GF-D8 (cell line): ENCODE data around the gene COL1A2.

Source experiments
- DNase-seq: peaks from one replicate; lab custom pipeline; 2025; lab: John Stamatoyannopoulos, UW

The COL1A2 gene

DNA sequence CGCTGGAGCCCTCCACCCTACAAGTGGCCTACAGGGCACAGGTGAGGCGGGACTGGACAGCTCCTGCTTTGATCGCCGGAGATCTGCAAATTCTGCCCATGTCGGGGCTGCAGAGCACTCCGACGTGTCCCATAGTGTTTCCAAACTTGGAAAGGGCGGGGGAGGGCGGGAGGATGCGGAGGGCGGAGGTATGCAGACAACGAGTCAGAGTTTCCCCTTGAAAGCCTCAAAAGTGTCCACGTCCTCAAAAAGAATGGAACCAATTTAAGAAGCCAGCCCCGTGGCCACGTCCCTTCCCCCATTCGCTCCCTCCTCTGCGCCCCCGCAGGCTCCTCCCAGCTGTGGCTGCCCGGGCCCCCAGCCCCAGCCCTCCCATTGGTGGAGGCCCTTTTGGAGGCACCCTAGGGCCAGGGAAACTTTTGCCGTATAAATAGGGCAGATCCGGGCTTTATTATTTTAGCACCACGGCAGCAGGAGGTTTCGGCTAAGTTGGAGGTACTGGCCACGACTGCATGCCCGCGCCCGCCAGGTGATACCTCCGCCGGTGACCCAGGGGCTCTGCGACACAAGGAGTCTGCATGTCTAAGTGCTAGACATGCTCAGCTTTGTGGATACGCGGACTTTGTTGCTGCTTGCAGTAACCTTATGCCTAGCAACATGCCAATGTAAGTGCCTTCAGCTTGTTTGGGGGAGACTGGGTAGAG is at the start of gene COL1A2:
Gene COL1A2 (plus strand): TSS at position 459 of the 704 bp plus-strand sequence. CDS start 137 bp downstream, at position 596.
- no peak for DNase-seq

DNA sequence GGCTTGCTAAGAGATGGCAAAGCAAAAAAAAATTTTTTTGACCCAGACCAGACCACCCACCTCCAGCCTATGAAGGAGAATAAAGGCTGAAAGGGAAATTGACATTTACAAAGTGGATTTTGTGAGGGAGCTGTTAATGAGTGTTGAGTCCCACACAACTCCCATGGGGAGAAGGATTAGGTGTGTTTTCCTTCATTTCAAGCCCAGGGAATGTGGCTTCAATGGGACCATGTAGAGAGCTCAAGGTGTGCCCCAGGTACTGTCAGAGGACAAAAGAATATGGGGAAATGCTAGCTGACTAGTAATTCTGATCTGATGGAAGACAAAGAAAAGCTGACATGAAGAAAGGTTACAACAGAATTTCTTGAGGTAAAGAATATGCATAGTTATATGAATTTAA is 48.8 kb upstream of the COL1A2 start:
- DNase-seq, result no peak

DNA sequence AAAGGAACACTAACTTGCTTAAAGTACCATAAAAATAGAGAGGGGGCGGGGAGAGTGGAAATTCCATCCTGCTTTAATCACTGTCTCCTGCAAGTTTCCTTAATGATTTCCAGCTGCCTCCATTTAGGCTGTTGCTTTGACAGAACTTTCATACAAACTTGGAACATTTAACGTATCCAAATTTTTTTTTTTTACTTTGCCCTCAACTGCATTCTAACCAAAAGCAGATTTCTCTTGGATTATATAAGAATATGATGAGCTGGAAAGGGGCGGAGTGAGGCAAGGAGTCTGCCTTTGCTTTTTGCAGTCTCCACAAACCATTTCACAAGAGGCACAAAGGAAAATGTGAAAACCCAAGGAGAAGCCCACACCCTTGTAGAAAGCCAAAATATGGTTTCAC is 46.6 kb upstream of the COL1A2 start:
- DNase-seq, result no peak

DNA sequence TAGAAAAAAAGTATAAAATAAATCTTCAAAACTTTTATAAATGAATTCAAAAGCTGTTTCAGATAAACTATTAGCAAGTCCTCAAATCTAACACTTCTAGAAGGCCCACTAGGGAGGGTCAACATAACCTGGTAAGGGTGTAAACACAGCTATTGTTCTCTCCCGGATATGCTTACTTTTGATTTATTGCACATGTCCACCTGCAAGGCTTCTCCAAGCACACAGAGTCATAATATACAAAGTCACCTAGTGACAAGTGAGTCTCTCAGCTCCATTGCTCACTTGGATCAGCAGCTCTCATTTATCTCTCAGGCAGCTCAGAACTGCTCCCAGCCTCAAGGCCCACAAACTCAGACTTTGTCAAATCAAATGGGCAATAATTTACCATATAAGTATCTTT is 44.0 kb upstream of the COL1A2 start:
- DNase-seq, result no peak

DNA sequence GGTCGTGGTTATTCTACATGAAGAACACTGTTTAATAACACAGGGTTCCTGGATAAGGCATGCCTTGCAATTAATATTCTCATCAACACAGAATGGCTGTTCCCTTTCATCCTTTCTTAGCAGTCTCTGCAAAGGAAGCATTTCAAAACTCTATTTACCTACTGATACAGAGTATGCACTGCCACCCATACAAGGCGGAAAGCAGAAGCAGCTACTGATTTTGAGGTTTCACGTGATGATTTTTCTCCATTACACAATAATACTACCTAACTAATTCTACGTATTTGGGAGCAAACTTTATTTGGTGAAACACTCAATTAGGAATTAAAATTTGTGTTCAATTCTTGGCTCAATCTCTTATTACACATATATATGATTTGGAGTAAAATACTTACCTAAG is 43.0 kb upstream of the COL1A2 start:
- DNase-seq, result no peak

DNA sequence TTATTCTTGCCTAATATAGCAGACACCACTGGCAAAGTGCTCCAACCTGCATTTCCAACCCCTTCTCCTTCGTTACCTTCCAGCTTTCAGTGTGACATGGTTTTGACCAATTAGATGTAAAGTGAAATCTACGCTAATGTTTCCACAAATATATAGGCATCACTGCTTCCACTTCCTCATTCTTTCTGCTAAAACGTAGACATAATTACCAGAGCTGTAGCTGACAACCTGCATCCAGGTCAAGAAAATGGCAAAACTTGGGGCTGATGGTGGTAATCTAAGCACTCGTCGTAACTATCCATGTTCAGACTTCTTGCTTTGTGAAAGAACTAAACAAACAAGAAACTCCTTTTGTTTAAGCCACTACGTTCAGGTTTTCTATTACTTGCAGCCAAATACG is 41.8 kb upstream of the COL1A2 start:
- no peak for DNase-seq

DNA sequence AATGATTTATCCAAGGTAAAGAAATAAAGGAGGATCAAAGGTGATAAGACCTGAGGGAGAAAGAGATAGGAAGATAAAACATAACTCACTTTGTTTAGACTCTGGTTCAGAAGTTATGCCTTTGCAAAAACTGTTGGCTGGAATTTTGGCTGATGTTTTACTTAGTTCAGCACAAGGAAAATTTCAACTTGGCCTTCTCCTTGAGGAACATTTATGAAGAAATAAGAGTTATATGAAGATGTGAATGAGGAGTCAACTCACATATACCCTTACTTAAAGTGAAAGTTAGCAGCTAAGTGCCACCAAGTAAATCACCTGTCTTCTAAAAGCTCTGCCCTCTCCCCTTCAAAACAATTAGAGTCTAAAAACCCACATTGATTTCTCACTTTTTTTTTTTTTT is 39.7 kb upstream of the COL1A2 start:
- DNase-seq, result no peak

DNA sequence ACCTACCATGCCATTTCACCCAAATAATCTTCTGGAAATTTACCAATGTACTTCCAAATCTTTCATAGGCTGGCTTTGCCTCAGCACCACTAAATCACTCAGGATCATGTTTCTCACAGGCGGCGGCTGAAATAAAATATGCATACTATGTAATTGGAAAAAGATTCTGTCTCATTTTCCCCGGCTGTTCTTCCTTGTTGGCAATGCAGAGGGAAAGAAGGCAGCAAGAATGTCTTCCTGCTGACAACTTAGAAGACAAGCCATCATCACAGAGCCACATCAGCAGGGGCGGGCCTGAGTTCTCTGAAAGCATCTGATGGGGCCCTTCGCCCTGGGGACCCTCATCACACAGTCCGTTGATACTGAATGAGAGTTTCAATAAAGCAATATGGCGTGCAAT is 39.2 kb upstream of the COL1A2 start:
- DNase-seq, result no peak

DNA sequence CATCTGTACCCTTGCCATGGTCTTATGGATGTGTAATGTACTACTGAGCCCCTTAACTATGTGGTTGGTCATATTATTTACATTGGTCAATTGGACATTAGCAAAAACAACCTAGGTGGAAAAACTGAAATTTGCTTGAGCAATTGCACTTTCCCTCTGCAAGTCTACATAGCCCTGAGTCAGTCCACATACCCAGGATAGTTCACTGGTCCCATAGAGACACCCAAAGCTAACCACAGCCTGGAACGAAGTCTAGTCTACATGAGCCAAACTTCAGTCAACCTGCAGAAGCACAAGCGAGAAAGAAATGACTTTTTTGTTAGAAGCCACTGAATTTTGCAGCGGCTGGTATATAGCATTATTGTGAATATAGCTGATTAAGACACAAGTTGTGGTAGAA is 37.6 kb upstream of the COL1A2 start:
- no peak for DNase-seq

DNA sequence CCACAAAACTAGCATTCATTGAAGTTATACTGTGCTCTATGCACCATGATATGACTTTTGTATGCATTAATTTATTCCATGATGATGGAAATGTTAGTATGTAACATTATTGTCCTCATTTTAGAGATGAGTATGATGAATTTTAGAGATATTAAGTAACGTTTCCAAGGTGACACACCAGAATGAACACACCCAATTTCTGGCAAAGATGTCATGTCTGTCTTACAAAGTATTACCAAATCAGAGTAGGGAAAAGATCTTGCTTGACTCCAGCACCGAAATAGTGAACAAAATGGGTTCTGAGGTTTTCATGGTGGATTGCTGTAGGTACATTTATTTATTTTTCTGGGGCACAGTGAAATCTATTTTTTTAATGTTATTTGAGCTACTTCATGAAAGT is 33.8 kb upstream of the COL1A2 start:
- no peak for DNase-seq

DNA sequence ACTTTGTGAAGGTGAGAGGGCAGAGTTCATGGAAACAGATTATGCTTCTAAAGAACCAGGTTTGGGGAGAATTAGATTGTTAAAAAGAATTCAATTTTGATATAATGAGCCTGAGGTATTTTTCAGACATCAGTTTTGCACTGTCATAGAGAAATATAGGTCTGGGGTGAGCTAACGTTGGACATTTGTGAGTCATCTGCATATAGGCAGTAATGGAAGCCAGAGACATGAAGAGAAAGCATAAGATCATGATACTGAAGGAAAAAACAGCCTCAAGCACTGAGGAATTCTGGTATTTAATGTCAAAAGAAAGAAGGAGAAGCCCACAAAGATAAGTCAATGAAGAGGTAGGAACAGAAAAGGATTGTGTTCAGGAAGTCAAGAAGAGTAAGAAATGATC is 32.4 kb upstream of the COL1A2 start:
- DNase-seq, result no peak

DNA sequence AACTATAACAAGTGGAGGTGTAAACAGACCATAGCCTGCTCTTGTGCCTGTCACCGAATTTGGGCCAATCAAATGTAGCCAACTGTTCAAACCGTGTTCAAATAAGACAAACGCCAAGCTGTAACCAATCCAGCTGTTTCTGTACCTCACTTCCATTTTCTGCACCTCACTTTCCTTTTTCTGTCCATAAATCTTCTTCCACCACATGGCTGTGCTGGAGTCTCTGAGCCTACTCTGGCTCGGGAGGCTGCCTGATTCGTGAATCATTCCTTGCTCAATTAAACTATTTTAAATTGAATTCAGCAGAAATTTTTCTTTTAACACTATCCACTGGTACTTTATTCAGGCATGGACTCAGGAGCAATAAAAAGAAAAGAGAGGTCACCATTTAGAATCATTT is 29.9 kb upstream of the COL1A2 start:
- no peak for DNase-seq

DNA sequence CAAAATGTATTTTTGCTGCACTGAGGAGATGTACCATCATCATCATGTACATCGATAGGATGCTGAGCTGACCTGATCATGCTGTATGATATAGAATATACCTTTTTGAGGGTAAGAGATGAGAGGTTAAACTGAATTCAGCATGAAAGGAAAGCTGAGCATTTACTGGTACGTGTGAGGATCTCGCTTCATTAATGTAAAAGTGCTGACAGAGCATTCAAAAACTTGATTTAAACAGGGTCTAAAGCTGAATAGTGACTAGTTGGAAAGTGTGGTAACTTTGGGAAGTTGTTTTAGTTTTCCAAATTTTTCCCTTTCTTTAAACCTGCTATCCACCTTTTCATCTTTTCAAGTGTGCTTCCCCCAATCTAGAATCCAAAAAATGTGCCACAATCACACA is 28.5 kb upstream of the COL1A2 start:
- no peak for DNase-seq

DNA sequence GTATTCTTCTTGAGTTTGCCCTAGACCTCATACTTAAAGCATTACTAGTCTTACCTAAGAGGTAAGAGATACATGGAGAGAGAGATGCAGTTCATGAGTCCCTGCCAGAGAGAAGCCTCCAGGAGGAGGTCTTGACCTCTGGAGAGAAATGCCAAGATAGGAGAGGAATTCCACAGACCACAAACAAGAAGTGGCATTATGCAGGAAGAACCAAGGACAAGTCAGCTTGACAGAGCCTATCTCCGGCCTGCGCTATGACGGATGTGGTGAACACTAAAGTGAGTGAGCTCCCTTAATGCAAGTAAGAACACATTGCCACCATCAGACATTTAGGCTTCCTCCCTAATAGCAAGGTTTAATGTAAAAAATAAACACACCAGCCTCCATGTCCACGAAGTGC is 27.9 kb upstream of the COL1A2 start:
- DNase-seq, result no peak

DNA sequence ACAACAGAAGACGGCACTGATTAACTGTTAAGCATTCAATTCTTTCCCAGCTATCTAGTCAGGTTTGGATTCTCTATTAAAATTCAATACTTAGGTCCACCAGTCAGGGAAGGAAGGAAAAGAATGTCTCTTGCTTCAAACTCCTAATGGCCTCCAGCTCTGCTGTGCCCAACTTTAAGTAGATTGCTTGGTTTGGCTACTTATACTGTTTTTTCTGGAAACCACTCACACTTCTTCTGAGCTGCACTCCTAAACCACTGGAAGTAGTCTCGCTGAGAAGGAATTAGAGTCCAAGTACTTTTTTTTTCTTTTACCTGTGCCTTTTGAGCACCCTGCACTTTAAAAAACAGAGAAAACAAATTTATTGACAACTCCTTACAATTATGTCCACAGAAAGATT is 26.7 kb upstream of the COL1A2 start:
- DNase-seq, result no peak

DNA sequence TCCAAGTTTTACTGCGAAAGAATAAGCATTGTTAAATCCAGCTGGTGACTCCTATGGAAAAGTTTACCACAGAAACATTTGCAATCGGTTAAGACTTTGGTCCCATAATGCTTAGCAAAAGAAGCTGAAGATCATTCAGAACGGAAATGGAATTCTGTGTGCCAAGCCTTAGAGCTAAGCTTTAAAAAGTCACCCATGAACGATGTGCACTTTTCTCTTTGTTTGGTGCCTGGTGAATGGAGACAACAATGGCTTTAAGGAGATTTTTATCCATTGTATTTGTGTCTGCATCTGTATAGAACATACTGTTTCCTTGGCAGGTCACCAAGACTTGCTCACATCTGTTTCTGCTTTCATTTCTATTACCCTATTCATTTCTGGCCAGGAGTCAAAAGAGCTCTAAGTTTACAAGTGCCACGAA is 26.3 kb upstream of the COL1A2 start:
- no peak for DNase-seq

DNA sequence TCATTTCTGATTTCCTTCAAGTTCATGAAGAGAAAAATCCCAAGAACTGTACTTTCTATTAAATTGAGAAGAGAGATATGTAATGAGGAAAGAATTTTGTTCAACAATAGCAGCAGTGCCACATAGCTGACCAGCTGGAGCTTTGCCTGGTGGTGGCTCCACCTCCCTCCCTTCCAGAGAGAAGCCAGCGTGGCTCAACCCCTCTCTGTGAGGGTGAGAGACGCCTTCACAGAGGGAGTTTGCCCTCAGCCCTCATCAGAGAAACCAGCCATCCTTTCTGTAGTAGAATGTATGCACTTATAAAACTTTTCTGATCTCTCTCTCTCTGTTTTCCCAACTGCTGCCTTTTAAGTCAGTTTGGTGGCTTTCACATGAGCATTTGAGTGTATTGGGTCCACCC is 20.5 kb upstream of the COL1A2 start:
- no peak for DNase-seq

DNA sequence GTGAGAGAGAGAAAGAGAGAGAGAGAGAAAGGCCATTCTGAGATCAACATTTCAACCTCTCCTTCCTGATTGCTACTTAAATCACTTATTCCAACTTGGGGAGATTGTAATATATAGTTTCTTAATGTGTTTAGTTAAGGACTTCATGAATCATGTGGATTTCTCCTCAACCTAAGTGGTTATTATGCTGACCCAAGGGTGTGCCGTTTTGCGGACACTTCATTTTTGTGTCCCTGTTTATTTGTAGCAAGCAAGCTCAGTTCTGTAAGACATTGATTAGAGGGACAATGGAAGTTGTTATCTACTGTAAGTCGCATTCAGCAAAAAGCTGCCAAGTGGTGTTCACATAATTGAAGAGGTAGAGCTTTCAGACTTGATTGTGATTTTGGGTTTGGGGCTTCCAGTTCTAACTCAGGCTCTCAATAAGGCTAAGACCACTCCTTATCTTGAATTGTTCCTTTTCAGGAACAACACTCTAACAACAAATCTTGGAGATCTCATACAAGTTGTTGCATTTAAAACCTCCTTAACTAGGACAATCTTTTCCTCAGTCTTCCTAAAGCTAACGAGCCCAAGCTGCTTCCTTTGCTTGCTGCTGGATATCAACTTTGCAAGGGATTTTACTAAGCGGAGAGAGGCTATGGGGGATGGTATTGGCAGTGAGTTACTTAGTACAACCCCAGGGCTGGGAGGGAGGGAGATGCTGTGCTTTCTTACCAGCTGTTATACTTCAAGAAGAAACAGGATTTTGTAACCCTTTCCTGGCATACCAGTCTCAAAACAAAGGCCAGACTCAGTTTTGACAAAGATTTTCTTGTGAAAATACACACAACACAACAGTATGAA is 19.8 kb upstream of the COL1A2 start:
- DNase-seq, result no peak

DNA sequence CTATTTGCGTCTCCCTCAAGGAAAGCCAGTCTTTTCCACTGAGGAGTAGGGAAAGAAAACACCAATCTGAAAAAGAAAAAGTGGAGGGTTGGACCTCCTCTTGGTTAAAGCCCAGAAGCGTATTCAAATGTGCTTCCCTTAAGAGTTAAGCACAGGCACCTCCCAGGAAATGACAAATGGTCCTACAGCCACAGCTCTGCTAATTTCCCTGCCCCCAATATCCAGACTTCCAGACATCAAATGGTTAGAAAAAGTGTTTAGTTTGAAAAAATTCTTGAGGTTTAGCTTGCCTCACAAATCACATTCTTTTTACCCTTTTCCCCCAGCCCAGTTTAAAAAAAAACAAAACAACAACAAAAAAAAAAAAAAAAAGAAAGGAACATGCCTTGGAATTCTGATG is 19.0 kb upstream of the COL1A2 start:
- no peak for DNase-seq

DNA sequence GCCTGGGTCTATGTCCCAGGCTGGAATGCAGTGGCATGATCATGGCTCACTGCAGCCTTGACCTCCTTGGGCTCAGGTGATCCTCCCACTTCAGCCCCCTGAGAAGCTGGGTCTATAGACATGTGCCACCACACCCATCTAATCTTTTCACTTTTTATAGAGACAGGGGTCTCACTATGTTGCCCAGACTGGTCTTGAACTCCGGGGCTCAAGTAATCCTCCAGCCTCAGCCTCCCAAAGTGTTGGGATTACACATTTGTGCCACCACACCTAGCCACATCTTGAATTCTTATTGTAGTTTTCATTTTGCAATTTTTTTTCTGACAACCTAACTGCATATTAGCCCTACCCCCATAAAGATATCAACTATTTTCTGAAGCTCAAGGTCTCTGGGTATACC is 18.4 kb upstream of the COL1A2 start:
- DNase-seq, result no peak

DNA sequence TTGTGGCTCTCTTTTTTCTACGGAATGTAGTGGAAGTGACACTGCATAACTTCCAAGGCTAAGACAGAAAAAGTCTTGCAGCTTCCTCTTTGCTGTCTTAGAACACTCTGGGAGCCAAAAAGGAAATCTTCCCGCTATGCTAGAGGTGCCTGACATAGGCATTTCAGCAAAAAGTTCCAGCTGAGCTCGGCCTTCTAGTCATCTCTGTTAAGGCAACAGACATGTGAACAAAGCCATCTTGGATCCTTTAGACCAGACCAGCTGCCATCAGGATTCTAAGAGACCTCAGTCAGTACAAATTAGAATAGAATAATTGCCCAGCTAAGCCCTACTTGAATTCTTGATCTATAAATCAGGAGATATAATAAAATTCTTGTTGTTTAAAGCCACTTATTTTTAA is 16.3 kb upstream of the COL1A2 start:
- no peak for DNase-seq

DNA sequence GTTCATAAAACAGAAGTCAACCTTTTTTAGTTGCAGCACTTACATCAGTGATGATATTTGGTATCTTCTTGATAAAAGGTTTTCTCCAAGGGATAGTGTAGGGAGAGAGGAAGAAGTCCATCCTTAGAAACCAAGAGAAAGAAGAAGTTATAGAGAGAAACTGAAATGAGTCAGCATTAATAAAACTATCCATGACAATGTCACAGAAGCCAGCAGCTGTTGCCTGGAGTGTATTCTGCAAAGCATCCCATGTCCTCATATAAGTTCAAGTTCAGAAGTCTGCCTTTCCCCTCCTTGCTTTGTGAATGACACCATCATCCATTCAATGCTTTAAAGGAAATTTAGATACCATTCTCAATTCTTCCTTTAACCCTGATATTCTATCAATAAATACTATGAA is 14.4 kb upstream of the COL1A2 start:
- DNase-seq, result no peak

DNA sequence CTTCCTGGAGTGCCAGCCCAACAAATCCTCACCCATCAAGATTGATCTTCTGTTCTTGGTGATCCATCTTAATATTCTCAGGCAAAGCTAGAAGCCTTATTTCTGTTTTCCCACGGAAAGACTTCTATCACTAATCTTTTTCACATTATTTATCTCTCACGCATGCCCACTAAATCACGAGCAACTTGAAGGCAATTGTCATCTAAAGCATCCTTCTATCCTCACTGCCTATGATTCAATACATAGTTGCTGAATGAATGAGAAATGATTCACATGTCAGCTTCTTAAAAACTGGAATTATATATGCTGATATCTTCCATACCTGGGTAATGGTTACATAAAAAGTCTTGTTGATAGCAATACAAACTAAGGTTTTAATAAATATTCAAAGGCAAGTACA is 12.6 kb upstream of the COL1A2 start:
- no peak for DNase-seq

DNA sequence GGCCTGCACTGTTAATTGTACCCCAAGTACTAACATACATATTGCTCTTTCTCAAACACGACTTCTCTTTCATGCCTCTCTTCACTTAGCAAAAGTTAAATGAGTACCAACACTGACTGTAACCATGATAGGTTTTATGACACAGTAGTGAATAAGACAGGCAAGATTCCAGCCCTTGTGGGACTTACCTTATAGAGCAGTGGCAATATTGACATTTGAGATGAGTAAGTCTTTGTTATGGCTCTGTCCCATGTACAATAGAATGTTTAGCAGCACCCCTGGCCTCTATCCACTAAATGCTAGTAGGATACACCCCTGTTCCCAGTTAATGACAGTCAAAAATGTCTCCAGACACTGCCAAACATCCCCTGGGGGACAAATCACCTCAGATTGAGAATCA is 11.9 kb upstream of the COL1A2 start:
- no peak for DNase-seq
